Measurements from ENCODE around the gene EPB42.

- TF ChIP-seq CTCF (IDR thresholded peaks at IDR 0.05; ENCODE audit: poor library complexity), result no peak
- no peak for TF ChIP-seq EZH2 (IDR thresholded peaks at IDR 0.05; ENCODE audit: borderline replicate concordance)
- no peak for TF ChIP-seq EZH2phosphoT487 (IDR thresholded peaks at IDR 0.05; ENCODE audit: low read depth, severe bottlenecking, unreplicated experiment)
Observed at GRCh38 chr15:43219929-43220928, 589 bp downstream of the EPB42 start.
